HEK293 (cell line): ENCODE data around the gene CTBP2.

Experiments used
- CTCF ChIP-seq: fragments of 450-650 bp; formaldehyde crosslinking; IDR thresholded peaks from 2 replicates; pipeline ENCODE4 v1.5.1; 2016; ENCODE audit warnings: missing biosample characterization, missing genetic modification characterization
- HOXA7 ChIP-seq: sonication (generic); formaldehyde crosslinking; IDR thresholded peaks from 2 replicates; pipeline ENCODE4 v1.8.1; 2022; ENCODE audit warnings: missing genetic modification reagents, borderline replicate concordance
- YY1 ChIP-seq: fragments of 450-650 bp; formaldehyde crosslinking; IDR thresholded peaks from 2 replicates; pipeline ENCODE4 v1.5.1; 2018; ENCODE audit warnings: missing biosample characterization, missing genetic modification characterization
- YY2 ChIP-seq: fragments of 450-650 bp; formaldehyde crosslinking; IDR thresholded peaks from 2 replicates; pipeline ENCODE4 v1.5.1; 2016; ENCODE audit warnings: missing biosample characterization, missing genetic modification characterization
- ZBTB49 ChIP-seq: fragments of 450-650 bp; formaldehyde crosslinking; IDR thresholded peaks from 2 replicates; pipeline ENCODE4 v1.5.1; 2016; ENCODE audit warnings: missing biosample characterization, missing genetic modification characterization, low read depth
- ZNF174 ChIP-seq: fragments of 450-650 bp; formaldehyde crosslinking; IDR thresholded peaks from 2 replicates; pipeline ENCODE4 v1.5.0; 2017; ENCODE audit warnings: missing biosample characterization, mild to moderate bottlenecking, missing genetic modification characterization
- ZNF184 ChIP-seq: fragments of 450-650 bp; IDR thresholded peaks from 2 replicates; pipeline ENCODE4 v1.5.1; 2018; ENCODE audit warnings: missing biosample characterization, mild to moderate bottlenecking, missing genetic modification characterization
- ZNF19 ChIP-seq: fragments of 450-650 bp; formaldehyde crosslinking; IDR thresholded peaks from 2 replicates; pipeline ENCODE4; 2016; ENCODE audit warnings: missing biosample characterization, missing genetic modification characterization, low read depth
- ZNF274 ChIP-seq, 2 experiments: fragments of 200-500 bp in 1 of 2; fragments of 450-650 bp in 1 of 2; sonication (Bioruptor generic) in 1 of 2; formaldehyde crosslinking in 1 of 2; IDR thresholded peaks; 2 replicates each; pipeline versions ENCODE4 v1.5.1 to v1.6.1; 2014 to 2016; ENCODE audit warnings: borderline replicate concordance in 1 of 2, inconsistent platforms in 1 of 2, low read length in 1 of 2, missing biosample characterization in 1 of 2, missing genetic modification characterization in 1 of 2
- ZNF510 ChIP-seq: fragments of 450-650 bp; formaldehyde crosslinking; IDR thresholded peaks from 2 replicates; pipeline ENCODE4 v1.5.1; 2018; ENCODE audit warnings: mild to moderate bottlenecking, missing genetic modification characterization, missing biosample characterization; ENCODE audit not compliant: insufficient replicate concordance
- ZNF530 ChIP-seq: fragments of 450-650 bp; formaldehyde crosslinking; IDR thresholded peaks from 2 replicates; pipeline ENCODE4 v1.5.1; 2016; ENCODE audit warnings: low read depth, missing biosample characterization, missing genetic modification characterization
- ZNF776 ChIP-seq: fragments of 450-650 bp; formaldehyde crosslinking; IDR thresholded peaks from 2 replicates; pipeline ENCODE4 v1.5.0; 2017; ENCODE audit warnings: missing biosample characterization, missing genetic modification characterization, borderline replicate concordance
- TF ChIP-seq, protein P1 (sequence below): fragments of 450-650 bp; formaldehyde crosslinking; IDR thresholded peaks from 2 replicates; pipeline ENCODE4 v1.5.1; 2016; ENCODE audit warnings: missing biosample characterization, missing genetic modification characterization

- TF ChIP-seq CTCF (tag by site-specific recombination) = no peak
- TF ChIP-seq, protein P1, sequence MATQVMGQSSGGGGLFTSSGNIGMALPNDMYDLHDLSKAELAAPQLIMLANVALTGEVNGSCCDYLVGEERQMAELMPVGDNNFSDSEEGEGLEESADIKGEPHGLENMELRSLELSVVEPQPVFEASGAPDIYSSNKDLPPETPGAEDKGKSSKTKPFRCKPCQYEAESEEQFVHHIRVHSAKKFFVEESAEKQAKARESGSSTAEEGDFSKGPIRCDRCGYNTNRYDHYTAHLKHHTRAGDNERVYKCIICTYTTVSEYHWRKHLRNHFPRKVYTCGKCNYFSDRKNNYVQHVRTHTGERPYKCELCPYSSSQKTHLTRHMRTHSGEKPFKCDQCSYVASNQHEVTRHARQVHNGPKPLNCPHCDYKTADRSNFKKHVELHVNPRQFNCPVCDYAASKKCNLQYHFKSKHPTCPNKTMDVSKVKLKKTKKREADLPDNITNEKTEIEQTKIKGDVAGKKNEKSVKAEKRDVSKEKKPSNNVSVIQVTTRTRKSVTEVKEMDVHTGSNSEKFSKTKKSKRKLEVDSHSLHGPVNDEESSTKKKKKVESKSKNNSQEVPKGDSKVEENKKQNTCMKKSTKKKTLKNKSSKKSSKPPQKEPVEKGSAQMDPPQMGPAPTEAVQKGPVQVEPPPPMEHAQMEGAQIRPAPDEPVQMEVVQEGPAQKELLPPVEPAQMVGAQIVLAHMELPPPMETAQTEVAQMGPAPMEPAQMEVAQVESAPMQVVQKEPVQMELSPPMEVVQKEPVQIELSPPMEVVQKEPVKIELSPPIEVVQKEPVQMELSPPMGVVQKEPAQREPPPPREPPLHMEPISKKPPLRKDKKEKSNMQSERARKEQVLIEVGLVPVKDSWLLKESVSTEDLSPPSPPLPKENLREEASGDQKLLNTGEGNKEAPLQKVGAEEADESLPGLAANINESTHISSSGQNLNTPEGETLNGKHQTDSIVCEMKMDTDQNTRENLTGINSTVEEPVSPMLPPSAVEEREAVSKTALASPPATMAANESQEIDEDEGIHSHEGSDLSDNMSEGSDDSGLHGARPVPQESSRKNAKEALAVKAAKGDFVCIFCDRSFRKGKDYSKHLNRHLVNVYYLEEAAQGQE (tag by site-specific recombination) = no peak
- TF ChIP-seq ZNF510 (tag by site-specific recombination) = no peak
- TF ChIP-seq ZNF174 = no peak
- no peak for TF ChIP-seq ZNF19
- TF ChIP-seq YY2 (tag by site-specific recombination) = no peak
- no peak for TF ChIP-seq YY1 (tag by site-specific recombination)
- TF ChIP-seq ZNF776 = no peak
- no peak for TF ChIP-seq ZNF530 (tag by site-specific recombination)
- TF ChIP-seq ZNF184 (tag by site-specific recombination) = no peak
- TF ChIP-seq ZNF274 (IDR thresholded peaks at IDR 0.05; ENCODE audit: low read length) = no peak
- TF ChIP-seq ZNF274 (tag by site-specific recombination; IDR thresholded peaks at IDR 0.05; ENCODE audit: borderline replicate concordance) = no peak
- no peak for TF ChIP-seq HOXA7
- TF ChIP-seq ZBTB49 (tag by site-specific recombination) = no peak
Observed at GRCh38 chr10:125035136-125035535, 125.2 kb downstream of the CTBP2 start.
